ENCODE measurements around the gene ABI3.

DNA sequence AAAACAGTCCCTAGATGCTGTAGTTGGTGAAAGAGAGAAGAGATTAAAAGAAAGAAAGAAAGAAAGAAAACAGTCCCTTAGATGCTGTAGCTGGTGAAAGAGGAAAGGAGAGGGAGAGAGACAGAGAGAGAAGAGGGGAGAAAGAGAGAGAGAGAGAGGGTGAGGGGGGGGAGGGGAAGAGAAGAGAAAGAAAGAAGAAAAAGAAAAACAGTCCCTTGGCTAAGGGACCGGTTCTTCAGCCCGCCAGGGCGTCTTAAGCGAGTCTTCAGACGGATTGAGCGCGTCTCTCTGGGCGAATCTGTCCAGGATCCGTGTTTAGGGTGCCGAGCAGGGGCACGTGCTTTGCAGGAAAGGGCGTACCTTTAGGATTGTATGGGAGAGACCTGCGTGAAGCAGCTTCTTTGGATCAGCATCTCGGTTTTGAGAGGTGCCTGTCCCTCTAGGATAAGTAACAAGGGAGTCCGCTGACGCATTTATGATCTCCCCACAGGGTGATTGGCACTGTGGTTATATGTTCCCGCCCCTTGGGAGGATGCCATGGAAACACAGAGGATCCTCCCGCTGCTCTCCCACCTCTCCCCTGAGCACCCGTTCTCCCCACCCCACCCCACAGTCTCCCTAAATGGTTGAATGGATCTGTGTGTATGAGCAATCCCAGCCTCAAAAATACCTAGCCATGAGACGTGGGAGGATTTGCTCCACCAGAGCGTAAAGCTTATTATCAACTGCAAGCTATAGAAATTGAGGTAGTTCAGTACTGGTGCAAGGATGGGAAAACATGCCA is 16.8 kb upstream of the ABI3 start:
- TF ChIP-seq CTCF (IDR thresholded peaks at IDR 0.05) (no peak), POLR2A (IDR thresholded peaks at IDR 0.05) (peak in 1 of 4 donors; percentile 75)
